Activated B cell treated with CpG ODN at 0.5 μM for 24 hours (primary cell): ENCODE results near the gene CUL4A. TPM values are rescaled to one million over a fixed set of nuclear protein-coding genes. Genes with fewer than 3 reads are reported as not detected.
"Not testable (repeated sequence)": the region's sequence is repeated elsewhere in the genome, so short reads cannot be mapped to it uniquely, and the experiment has no call there.

ENCODE experiments used
- ATAC-seq: fragments of 200-7000 bp; cut with Tn5 transposase; one replicate; pipeline ENCODE4 v1.10.0; 2021; ENCODE audit warnings: low read depth, mild to moderate bottlenecking, moderate library complexity
- CTCF ChIA-PET: fragments of 350-600 bp; sonication (Branson Sonifier 250); formaldehyde crosslinking; loops from one replicate; lab custom pipeline; 2021; ENCODE audit warnings: antibody characterized with exemption; lab: Charles Lee
- POLR2A ChIA-PET: fragments of 350-600 bp; sonication (Branson Sonifier 250); formaldehyde crosslinking; loops from one replicate; lab custom pipeline; 2021; ENCODE audit warnings: antibody characterized with exemption; lab: Charles Lee
- DNase-seq: peaks from one replicate; pipeline ENCODE4 v3.0.0; 2022
- H3K27ac Mint-ChIP-seq: one replicate; pipeline ENCODE4 v1.8.0; 2020; ENCODE audit warnings: mixed read lengths
- H3K27me3 Mint-ChIP-seq: one replicate; pipeline ENCODE4 v1.8.0; 2021; ENCODE audit warnings: mixed read lengths
- H3K36me3 Mint-ChIP-seq: one replicate; pipeline ENCODE4 v1.8.0; 2021; ENCODE audit warnings: low read depth, mixed read lengths
- H3K4me1 Mint-ChIP-seq: one replicate; pipeline ENCODE4 v1.8.0; 2021; ENCODE audit warnings: mixed read lengths
- H3K4me3 Mint-ChIP-seq: one replicate; pipeline ENCODE4 v1.8.0; 2020; ENCODE audit warnings: mild to moderate bottlenecking, mixed read lengths
- H3K9me3 Mint-ChIP-seq: one replicate; pipeline ENCODE4 v1.8.0; 2020; ENCODE audit warnings: mixed read lengths
- intact Hi-C: fragments of 100-400 bp; cut with micrococcal nuclease; formaldehyde crosslinking; loops from one replicate; pipeline ENCODE4 v1.15.1; 2024
- total RNA-seq: library from RNA; stranded (reverse); gene quantifications from 2 replicates; pipeline ENCODE4 v1.2.3, GENCODE V29; 2022
- TF ChIP-seq, protein P1 (sequence below): fragments of 200-600 bp; IDR thresholded peaks from one replicate; pipeline ENCODE4 v1.8.0; 2022; ENCODE audit warnings: antibody characterized with exemption, mild to moderate bottlenecking

The CUL4A gene
- total RNA-seq, 1 donor from 2014 or later = 77.2 TPM

DNA sequence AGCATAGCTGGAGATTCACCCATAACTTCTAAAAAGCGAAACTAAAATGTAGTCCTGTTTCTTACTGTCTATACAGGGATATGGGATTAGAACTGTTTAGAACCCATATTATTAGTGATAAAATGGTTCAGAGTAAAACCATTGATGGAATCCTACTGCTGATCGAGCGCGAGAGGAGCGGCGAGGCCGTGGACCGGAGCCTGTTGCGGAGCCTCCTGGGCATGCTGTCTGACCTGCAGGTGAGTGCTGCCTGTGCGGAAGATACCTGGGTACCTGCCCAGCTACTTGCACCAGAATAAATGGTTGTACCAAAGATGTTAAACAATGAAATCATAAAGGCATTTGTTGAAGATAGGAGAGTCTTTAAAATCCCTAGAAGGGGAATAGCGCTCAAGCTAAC is 23.7 kb downstream of the CUL4A start:
- Mint-ChIP-seq H3K4me3 (no peak overlapping the region), H3K27me3 (no peaks in the 10 kb centered on the region), H3K9me3 (no peaks in the 10 kb centered on the region), H3K36me3 (peaks cover 85% of the 10 kb centered on the region), H3K27ac (no peak overlapping the region), H3K4me1 (no peaks in the 10 kb centered on the region)
- ChIA-PET CTCF (no interaction called here), POLR2A (no interaction called here)
- ATAC-seq = no peak
- DNase-seq = no peak
- intact Hi-C loops = no loop called here
- TF ChIP-seq, protein P1, sequence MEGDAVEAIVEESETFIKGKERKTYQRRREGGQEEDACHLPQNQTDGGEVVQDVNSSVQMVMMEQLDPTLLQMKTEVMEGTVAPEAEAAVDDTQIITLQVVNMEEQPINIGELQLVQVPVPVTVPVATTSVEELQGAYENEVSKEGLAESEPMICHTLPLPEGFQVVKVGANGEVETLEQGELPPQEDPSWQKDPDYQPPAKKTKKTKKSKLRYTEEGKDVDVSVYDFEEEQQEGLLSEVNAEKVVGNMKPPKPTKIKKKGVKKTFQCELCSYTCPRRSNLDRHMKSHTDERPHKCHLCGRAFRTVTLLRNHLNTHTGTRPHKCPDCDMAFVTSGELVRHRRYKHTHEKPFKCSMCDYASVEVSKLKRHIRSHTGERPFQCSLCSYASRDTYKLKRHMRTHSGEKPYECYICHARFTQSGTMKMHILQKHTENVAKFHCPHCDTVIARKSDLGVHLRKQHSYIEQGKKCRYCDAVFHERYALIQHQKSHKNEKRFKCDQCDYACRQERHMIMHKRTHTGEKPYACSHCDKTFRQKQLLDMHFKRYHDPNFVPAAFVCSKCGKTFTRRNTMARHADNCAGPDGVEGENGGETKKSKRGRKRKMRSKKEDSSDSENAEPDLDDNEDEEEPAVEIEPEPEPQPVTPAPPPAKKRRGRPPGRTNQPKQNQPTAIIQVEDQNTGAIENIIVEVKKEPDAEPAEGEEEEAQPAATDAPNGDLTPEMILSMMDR = no peak

DNA sequence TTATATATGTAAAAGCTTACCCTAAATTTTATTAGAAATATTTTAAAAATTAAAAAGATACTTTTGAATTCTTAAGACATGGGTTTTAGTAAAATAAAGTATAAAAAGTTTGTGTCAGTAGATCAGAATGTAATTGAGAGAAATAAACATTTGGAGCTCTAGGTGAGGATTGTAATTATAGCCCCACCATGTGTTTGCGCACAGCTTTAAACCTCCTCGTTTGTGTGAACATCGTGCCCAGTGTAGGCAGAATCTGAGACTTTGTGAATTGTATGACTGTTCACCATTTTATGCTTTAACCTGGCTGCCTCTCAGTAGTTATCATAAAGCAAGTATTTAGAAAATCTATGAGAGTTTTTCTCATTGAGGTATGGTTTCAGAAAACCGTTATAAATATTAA is 29.1 kb downstream of the CUL4A start:
- TF ChIP-seq, protein P1 = no peak
- H3K27ac Mint-ChIP-seq = no peak overlapping the region
- ATAC-seq (no peak), DNase-seq (no peak)
- H3K9me3 Mint-ChIP-seq = no peaks in the 10 kb centered on the region
- peaks cover 84% of the 10 kb centered on the region for H3K36me3 Mint-ChIP-seq
- H3K4me1 Mint-ChIP-seq = no peaks in the 10 kb centered on the region
- ChIA-PET CTCF (interaction anchor here (1.1 kb wide), 1 partner anchor 29 kb away, joined by 4 read pairs; the partner anchor contains the start of gene CUL4A), POLR2A (no interaction called here)
- intact Hi-C loops = no loop called here
- H3K27me3 Mint-ChIP-seq = no peaks in the 10 kb centered on the region
- no peak overlapping the region for H3K4me3 Mint-ChIP-seq

DNA sequence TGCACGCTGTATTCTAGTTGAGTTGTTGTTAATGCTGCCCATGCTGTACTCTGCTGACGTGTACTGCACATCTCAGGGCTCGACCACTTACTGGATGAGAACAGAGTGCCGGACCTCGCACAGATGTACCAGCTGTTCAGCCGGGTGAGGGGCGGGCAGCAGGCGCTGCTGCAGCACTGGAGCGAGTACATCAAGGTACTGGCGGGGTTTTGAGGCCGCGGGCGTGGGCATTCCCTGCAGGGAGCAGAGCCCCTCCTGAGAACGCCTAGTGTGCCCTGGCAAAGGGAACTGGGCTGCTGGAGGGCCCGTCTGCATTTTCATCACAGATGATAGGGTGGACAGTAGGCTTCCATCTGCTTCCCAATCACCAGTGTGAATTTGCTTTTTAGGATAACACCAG is 29.9 kb downstream of the CUL4A start:
- Mint-ChIP-seq H3K27ac (no peak overlapping the region), H3K9me3 (no peaks in the 10 kb centered on the region), H3K36me3 (peaks cover 84% of the 10 kb centered on the region), H3K4me1 (no peaks in the 10 kb centered on the region), H3K4me3 (no peak overlapping the region), H3K27me3 (no peaks in the 10 kb centered on the region)
- intact Hi-C loops = no loop called here
- ChIA-PET CTCF (interaction anchor here (1.1 kb wide), 1 partner anchor 30 kb away, joined by 4 read pairs; the partner anchor contains the start of gene CUL4A), POLR2A (no interaction called here)
- no peak for ATAC-seq
- DNase-seq = no peak
- TF ChIP-seq, protein P1 = no peak

DNA sequence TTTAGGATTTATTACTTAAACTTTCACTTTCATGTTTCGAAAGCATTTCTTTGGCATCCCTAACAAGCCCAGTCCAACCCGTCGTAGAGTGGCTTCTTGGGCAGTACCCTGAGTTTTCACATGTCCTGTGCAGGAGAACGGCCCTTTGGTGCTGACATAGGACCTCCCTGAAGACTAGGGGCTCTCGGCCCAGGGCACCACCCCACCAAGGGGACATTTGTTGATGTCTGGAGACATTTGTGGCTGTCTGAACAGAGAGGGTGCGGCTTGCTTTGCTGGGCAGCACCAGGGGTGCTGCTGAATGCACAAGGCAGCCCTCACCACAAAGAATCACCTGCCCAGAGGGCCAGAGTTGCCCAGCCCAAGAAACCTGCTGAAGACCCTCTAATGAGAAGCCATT is 30.6 kb downstream of the CUL4A start:
- TF ChIP-seq, protein P1 = no peak
- CTCF ChIA-PET = no interaction called here
- Mint-ChIP-seq H3K4me3 (no peak overlapping the region), H3K27me3 (no peaks in the 10 kb centered on the region), H3K36me3 (peaks cover 84% of the 10 kb centered on the region), H3K4me1 (no peaks in the 10 kb centered on the region), H3K27ac (no peak overlapping the region), H3K9me3 (no peaks in the 10 kb centered on the region)
- intact Hi-C loops = no loop called here
- POLR2A ChIA-PET = no interaction called here
- no peak for ATAC-seq
- DNase-seq = no peak

DNA sequence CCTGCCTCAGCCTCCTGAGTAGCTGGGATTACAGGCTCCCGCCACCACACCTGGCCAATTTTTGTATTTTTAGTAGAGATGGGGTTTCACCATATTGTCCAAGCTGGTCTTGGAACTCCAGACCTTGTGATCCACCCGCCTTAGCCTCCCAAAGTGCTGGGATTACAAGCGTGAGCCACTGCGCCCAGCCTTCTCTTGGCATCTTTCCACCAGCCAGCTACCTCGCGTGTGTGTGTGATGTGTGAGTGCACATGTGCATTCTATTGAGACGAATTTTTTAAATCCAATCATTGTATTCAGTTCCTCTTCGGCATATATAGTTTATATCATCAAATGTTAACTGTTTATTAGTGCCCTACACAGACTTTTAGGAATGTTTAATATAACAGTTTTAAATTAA is 32.2 kb downstream of the CUL4A start:
- H3K27me3 Mint-ChIP-seq, POLR2A ChIA-PET, CTCF ChIA-PET, H3K9me3 Mint-ChIP-seq, intact Hi-C loops, DNase-seq, ATAC-seq, H3K4me3 Mint-ChIP-seq, H3K4me1 Mint-ChIP-seq, H3K27ac Mint-ChIP-seq: not testable (repeated sequence)
- peaks cover 85% of the 10 kb centered on the region for H3K36me3 Mint-ChIP-seq

DNA sequence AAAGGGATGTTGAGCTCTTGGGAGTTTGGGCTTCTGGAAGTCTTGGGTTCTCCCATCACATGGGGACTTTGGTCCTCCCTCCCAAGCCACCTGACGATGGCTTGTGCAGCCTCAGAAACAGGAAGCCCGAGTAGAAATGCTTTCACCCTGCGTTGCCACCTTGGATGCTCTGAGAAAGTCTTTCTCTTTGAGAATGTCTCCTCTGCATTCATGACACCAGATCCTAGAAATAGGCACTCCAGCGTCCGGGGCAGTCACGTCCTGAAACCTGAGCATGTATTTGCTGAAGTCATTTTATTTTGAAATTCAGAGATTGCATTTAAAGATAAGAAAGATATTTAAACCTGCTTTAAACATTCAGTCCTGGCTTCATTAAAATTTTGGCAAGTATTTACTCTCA is 34.4 kb downstream of the CUL4A start:
- Mint-ChIP-seq H3K27ac (no peak overlapping the region), H3K36me3 (peaks cover 94% of the 10 kb centered on the region), H3K9me3 (no peaks in the 10 kb centered on the region), H3K4me3 (no peak overlapping the region), H3K27me3 (no peaks in the 10 kb centered on the region), H3K4me1 (no peaks in the 10 kb centered on the region)
- intact Hi-C loops = no loop called here
- TF ChIP-seq, protein P1 = no peak
- CTCF ChIA-PET = no interaction called here
- ATAC-seq (no peak), DNase-seq (no peak)
- POLR2A ChIA-PET = no interaction called here
